Mucosa of rectum (tissue), 2 donors: ENCODE data around the gene CDC42BPA.
"Not testable (repeated sequence)": the region's sequence is repeated elsewhere in the genome, so short reads cannot be mapped to it uniquely, and the experiment has no call there.

ENCODE experiments used
- H3K27ac ChIP-seq, 2 donors: one replicate each; pipeline ENCODE4 v1.7.0; 2013; ENCODE audit warnings: inconsistent platforms in 2 of 2, low read depth in 2 of 2, low read length in 2 of 2
- H3K27me3 ChIP-seq, 2 donors: one replicate each; pipeline ENCODE4 v1.7.0; 2013; ENCODE audit warnings: low read length in 2 of 2; ENCODE audit not compliant: control insufficient read depth in 2 of 2, insufficient read depth in 2 of 2
- H3K36me3 ChIP-seq, 2 donors: one replicate each; pipeline ENCODE4 v1.7.0; 2013; ENCODE audit warnings: low read length in 2 of 2; ENCODE audit not compliant: control insufficient read depth in 2 of 2, insufficient read depth in 2 of 2
- H3K4me1 ChIP-seq, 2 donors: one replicate each; pipeline ENCODE4 v1.7.0; 2013; ENCODE audit warnings: low read length in 2 of 2, mild to moderate bottlenecking in 1 of 2; ENCODE audit not compliant: control insufficient read depth in 2 of 2, insufficient read depth in 2 of 2
- H3K4me3 ChIP-seq, 2 donors: one replicate each; pipeline ENCODE4 v1.7.0; 2013; ENCODE audit warnings: low read length in 2 of 2
- H3K9ac ChIP-seq, 2 donors: one replicate each; pipeline ENCODE4 v1.7.0; 2013; ENCODE audit warnings: low read length in 2 of 2, low read depth in 1 of 2, mild to moderate bottlenecking in 1 of 2
- H3K9me3 ChIP-seq, 2 donors: one replicate each; pipeline ENCODE4 v1.7.0; 2013; ENCODE audit warnings: low read length in 2 of 2; ENCODE audit not compliant: control insufficient read depth in 2 of 2
- donor health status: healthy.
- donor health status: Normal muscosa, but diverticular disease.

The CDC42BPA gene

GRCh38 chr1:227124473-227124872 is 193.8 kb downstream of the CDC42BPA start:
- Histone ChIP-seq H3K27me3 (no peaks in the 10 kb centered on the region), H3K9me3 (no peaks in the 10 kb centered on the region), H3K36me3 (peaks cover 4 to 7% of the 10 kb centered on the region in 2 donors), H3K9ac (no peak overlapping the region), H3K27ac (no peak overlapping the region), H3K4me3 (no peak overlapping the region), H3K4me1 (no peaks in the 10 kb centered on the region)

- Histone ChIP-seq H3K27me3 (no peaks in the 10 kb centered on the region), H3K4me1 (no peaks in the 10 kb centered on the region), H3K9ac (no peak overlapping the region), H3K36me3 (no peaks in the 10 kb centered on the region), H3K9me3 (no peaks in the 10 kb centered on the region), H3K4me3 (no peak overlapping the region), H3K27ac (no peak overlapping the region)
These were observed 197.5 kb downstream of the CDC42BPA start for GRCh38 chr1:227120826-227121225.

- no peaks in the 10 kb centered on the region for H3K9me3 ChIP-seq
- no peak overlapping the region for H3K9ac ChIP-seq
- no peaks in the 10 kb centered on the region for H3K4me1 ChIP-seq
- no peak overlapping the region for H3K4me3 ChIP-seq
- H3K36me3 ChIP-seq, result peaks cover 7 to 14% of the 10 kb centered on the region in 2 donors
- H3K27me3 ChIP-seq, result no peaks in the 10 kb centered on the region
- no peak overlapping the region for H3K27ac ChIP-seq
These were observed 205.8 kb downstream of the CDC42BPA start for GRCh38 chr1:227112538-227112937.

- Histone ChIP-seq H3K27ac (no peak overlapping the region), H3K36me3 (peaks cover 9 to 14% of the 10 kb centered on the region in 2 donors), H3K4me3 (no peak overlapping the region), H3K4me1 (no peaks in the 10 kb centered on the region), H3K9ac (no peak overlapping the region), H3K27me3 (no peaks in the 10 kb centered on the region), H3K9me3 (no peaks in the 10 kb centered on the region)
These were observed 206.5 kb downstream of the CDC42BPA start for GRCh38 chr1:227111782-227112181.

GRCh38 chr1:227105291-227105690 is 213.0 kb downstream of the CDC42BPA start:
- H3K9me3 ChIP-seq, result not testable (repeated sequence)
- peaks cover 8 to 14% of the 10 kb centered on the region in 2 donors for H3K36me3 ChIP-seq

GRCh38 chr1:227102056-227102455 is 216.2 kb downstream of the CDC42BPA start:
- no peak overlapping the region for H3K27ac ChIP-seq
- no peaks in the 10 kb centered on the region for H3K9me3 ChIP-seq
- H3K36me3 ChIP-seq, result peaks cover 6 to 10% of the 10 kb centered on the region in 2 donors
- no peak overlapping the region for H3K9ac ChIP-seq
- no peaks in the 10 kb centered on the region for H3K27me3 ChIP-seq
- no peak overlapping the region for H3K4me3 ChIP-seq
- H3K4me1 ChIP-seq, result no peaks in the 10 kb centered on the region

More at GRCh38 chr1:227105291-227105690, 213.0 kb downstream of the CDC42BPA start:
- not testable (repeated sequence) for H3K27me3 ChIP-seq, H3K27ac ChIP-seq, H3K4me1 ChIP-seq, H3K4me3 ChIP-seq, H3K9ac ChIP-seq

GRCh38 chr1:227094249-227094966 is 223.9 kb downstream of the CDC42BPA start:
- Histone ChIP-seq H3K9ac (no peak overlapping the region), H3K4me1 (peaks cover 7 to 12% of the 10 kb centered on the region in 2 donors), H3K4me3 (no peak overlapping the region), H3K9me3 (no peaks in the 10 kb centered on the region), H3K27me3 (no peaks in the 10 kb centered on the region), H3K36me3 (peaks cover 0 to 10% of the 10 kb centered on the region in 2 donors), H3K27ac (no peak overlapping the region)

- Histone ChIP-seq H3K4me1 (peaks cover 7 to 12% of the 10 kb centered on the region in 2 donors), H3K9ac (no peak overlapping the region), H3K27ac (no peak overlapping the region), H3K9me3 (no peaks in the 10 kb centered on the region), H3K27me3 (no peaks in the 10 kb centered on the region), H3K4me3 (no peak overlapping the region), H3K36me3 (peaks cover 2 to 6% of the 10 kb centered on the region in 2 donors)
These were observed 225.0 kb downstream of the CDC42BPA start for GRCh38 chr1:227093309-227093708.

- Histone ChIP-seq H3K27ac (no peak overlapping the region), H3K36me3 (peaks cover 2 to 6% of the 10 kb centered on the region in 2 donors)
These were observed 226.2 kb downstream of the CDC42BPA start for GRCh38 chr1:227092069-227092468.

GRCh38 chr1:227086636-227087035 is 231.7 kb downstream of the CDC42BPA start:
- H3K4me1 ChIP-seq, result no peaks in the 10 kb centered on the region
- H3K4me3 ChIP-seq, result no peak overlapping the region
- H3K27me3 ChIP-seq, result no peaks in the 10 kb centered on the region
- H3K36me3 ChIP-seq, result peaks cover 5 to 9% of the 10 kb centered on the region in 2 donors
- H3K9ac ChIP-seq, result no peak overlapping the region
- no peaks in the 10 kb centered on the region for H3K9me3 ChIP-seq
- no peak overlapping the region for H3K27ac ChIP-seq

More at GRCh38 chr1:227092069-227092468, 226.2 kb downstream of the CDC42BPA start:
- Histone ChIP-seq H3K9ac (no peak overlapping the region), H3K9me3 (no peaks in the 10 kb centered on the region), H3K27me3 (no peaks in the 10 kb centered on the region), H3K4me1 (peaks cover 7 to 12% of the 10 kb centered on the region in 2 donors), H3K4me3 (no peak overlapping the region)
